Measurements from ENCODE around the gene CCER1.

DNA sequence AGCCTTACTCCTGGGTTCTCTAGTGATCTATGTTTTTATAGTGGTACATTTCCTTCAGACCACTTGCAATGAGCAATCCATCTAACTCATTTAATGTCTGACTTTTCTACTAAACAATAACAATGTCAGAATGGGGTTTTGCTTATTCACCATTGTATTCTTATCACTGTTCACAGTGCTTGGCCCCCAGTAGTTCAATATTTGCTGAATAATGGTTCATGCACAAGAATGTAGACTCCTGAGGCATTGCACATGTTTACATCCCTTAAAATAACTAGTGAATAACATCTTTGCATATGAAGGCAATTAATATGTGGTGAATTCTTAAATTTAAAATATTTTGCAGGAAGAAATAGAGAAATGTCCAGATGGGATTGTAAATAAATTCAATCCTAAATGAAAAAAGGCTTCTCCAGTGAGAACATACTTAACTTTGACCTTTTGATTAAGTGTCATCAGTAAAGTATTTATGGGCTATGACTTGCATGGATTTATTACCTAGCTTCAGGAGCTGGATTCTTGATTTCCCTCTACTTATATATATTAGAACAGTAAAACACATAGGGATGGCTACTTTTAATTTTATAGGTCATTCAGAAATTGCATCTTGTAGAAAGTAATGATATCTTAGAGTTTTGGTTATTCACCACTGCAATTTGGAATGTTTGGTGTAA lies 3.4 kb downstream of the CCER1 start:
- TF ChIP-seq, protein P1, sequence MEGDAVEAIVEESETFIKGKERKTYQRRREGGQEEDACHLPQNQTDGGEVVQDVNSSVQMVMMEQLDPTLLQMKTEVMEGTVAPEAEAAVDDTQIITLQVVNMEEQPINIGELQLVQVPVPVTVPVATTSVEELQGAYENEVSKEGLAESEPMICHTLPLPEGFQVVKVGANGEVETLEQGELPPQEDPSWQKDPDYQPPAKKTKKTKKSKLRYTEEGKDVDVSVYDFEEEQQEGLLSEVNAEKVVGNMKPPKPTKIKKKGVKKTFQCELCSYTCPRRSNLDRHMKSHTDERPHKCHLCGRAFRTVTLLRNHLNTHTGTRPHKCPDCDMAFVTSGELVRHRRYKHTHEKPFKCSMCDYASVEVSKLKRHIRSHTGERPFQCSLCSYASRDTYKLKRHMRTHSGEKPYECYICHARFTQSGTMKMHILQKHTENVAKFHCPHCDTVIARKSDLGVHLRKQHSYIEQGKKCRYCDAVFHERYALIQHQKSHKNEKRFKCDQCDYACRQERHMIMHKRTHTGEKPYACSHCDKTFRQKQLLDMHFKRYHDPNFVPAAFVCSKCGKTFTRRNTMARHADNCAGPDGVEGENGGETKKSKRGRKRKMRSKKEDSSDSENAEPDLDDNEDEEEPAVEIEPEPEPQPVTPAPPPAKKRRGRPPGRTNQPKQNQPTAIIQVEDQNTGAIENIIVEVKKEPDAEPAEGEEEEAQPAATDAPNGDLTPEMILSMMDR (conservative IDR thresholded peaks at IDR 0.05 in 1 of 2, IDR thresholded peaks at IDR 0.05 in 1 of 2; ENCODE audit: extremely low read depth in 1 of 2, insufficient read depth in 1 of 2, low read depth in 1 of 2, low read length in 2 of 2): no peak
- no peak for TF ChIP-seq EZH2 (IDR thresholded peaks at IDR 0.05; ENCODE audit: borderline replicate concordance, low read length)

Data from mammary epithelial cell (primary cell).